Lower lobe of right lung (tissue), 2 donors: Measurements from ENCODE around the gene KIF6. TPM values are rescaled to one million over a fixed set of nuclear protein-coding genes. Genes with fewer than 3 reads are reported as not detected.
A peak's percentile ranks its signal among the peaks of the same experiment; 100 is the strongest.

Experiments used
- ATAC-seq, 2 donors: fragments of 200-7000 bp; cut with Tn5 transposase; one replicate each; pipeline ENCODE4 v1.9.1; 2020 to 2022; ENCODE audit warnings: mild to moderate bottlenecking in 2 of 2, moderate library complexity in 2 of 2
- DNase-seq: peaks from one replicate; pipeline ENCODE4 v3.0.0-alpha.2; 2020
- H3K27ac ChIP-seq: fragments of 200-600 bp; one replicate; pipeline ENCODE4 v1.8.0; 2022
- H3K27me3 ChIP-seq: fragments of 200-600 bp; one replicate; pipeline ENCODE4 v1.8.0; 2022; ENCODE audit warnings: low read depth
- H3K36me3 ChIP-seq: fragments of 200-600 bp; one replicate; pipeline ENCODE4 v1.8.0; 2022; ENCODE audit warnings: mild to moderate bottlenecking
- H3K4me1 ChIP-seq: fragments of 200-600 bp; one replicate; pipeline ENCODE4 v1.8.0; 2022
- H3K4me3 ChIP-seq: fragments of 200-600 bp; one replicate; pipeline ENCODE4 v1.8.0; 2022; ENCODE audit warnings: mild to moderate bottlenecking
- H3K9me3 ChIP-seq: fragments of 200-600 bp; one replicate; pipeline ENCODE4 v1.8.0; 2022
- intact Hi-C: fragments of 100-400 bp; cut with DNase I; formaldehyde crosslinking; loops from one replicate; pipeline ENCODE4 v1.11.0; 2022
- total RNA-seq: library from RNA; stranded (reverse); fragmentation: NEBNext Ultra II Directional; extraction: Animal tissue kit (Norgen Biotek cat#: 25700); gene quantifications from one replicate; pipeline ENCODE4 v1.2.1, GENCODE V29; 2021
- TF ChIP-seq, protein P1 (sequence below): fragments of 200-600 bp; IDR thresholded peaks from one replicate; pipeline ENCODE4 v1.8.0; 2022; ENCODE audit warnings: antibody characterized with exemption, mild to moderate bottlenecking
- donor health status: DM: no; HTN: yes; CAD: no; lungs with severe emphysema.

KIF6 gene
- total RNA-seq, 1 donor from 2014 or later = 2.5 TPM

GRCh38 chr6:39400026-39400425 lies 325.2 kb downstream of the KIF6 start:
- DNase-seq = no peak
- Histone ChIP-seq H3K27me3 (no peaks in the 10 kb centered on the region), H3K9me3 (no peaks in the 10 kb centered on the region), H3K27ac (no peak overlapping the region), H3K4me3 (no peak overlapping the region), H3K4me1 (no peaks in the 10 kb centered on the region), H3K36me3 (no peaks in the 10 kb centered on the region)
- ATAC-seq = no peak
- intact Hi-C loops = no loop called here
- TF ChIP-seq, protein P1, sequence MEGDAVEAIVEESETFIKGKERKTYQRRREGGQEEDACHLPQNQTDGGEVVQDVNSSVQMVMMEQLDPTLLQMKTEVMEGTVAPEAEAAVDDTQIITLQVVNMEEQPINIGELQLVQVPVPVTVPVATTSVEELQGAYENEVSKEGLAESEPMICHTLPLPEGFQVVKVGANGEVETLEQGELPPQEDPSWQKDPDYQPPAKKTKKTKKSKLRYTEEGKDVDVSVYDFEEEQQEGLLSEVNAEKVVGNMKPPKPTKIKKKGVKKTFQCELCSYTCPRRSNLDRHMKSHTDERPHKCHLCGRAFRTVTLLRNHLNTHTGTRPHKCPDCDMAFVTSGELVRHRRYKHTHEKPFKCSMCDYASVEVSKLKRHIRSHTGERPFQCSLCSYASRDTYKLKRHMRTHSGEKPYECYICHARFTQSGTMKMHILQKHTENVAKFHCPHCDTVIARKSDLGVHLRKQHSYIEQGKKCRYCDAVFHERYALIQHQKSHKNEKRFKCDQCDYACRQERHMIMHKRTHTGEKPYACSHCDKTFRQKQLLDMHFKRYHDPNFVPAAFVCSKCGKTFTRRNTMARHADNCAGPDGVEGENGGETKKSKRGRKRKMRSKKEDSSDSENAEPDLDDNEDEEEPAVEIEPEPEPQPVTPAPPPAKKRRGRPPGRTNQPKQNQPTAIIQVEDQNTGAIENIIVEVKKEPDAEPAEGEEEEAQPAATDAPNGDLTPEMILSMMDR = no peak

DNA sequence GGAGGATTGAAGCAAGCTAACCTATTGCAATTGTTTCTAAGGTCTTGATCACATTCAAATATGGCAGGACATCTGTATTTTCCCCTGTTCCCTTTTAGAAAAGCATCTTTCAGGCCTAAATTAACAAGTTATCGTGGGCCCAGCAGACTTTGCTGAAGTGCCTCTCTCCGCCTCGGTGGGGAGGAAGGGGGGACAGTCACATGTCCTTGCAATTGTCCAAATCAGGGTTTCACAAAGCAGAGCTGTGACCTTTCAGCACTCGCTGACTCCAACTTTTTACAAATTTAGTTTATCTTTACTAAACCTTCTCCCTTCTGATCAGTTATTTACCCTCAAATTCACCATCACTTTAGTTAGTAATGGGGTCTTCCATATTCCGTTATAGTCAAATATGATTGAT lies 328.4 kb downstream of the KIF6 start:
- Histone ChIP-seq H3K9me3 (no peaks in the 10 kb centered on the region), H3K36me3 (no peaks in the 10 kb centered on the region), H3K4me3 (no peak overlapping the region), H3K27me3 (no peaks in the 10 kb centered on the region), H3K4me1 (no peaks in the 10 kb centered on the region), H3K27ac (no peak overlapping the region)
- TF ChIP-seq, protein P1 = no peak
- DNase-seq = no peak
- no peak for ATAC-seq
- intact Hi-C loops = no loop called here

- Histone ChIP-seq H3K27me3 (no peaks in the 10 kb centered on the region), H3K4me1 (no peaks in the 10 kb centered on the region), H3K4me3 (no peak overlapping the region), H3K9me3 (no peaks in the 10 kb centered on the region), H3K27ac (no peak overlapping the region), H3K36me3 (no peaks in the 10 kb centered on the region)
- DNase-seq (no peak), ATAC-seq (no peak)
- TF ChIP-seq, protein P1 = no peak
- intact Hi-C loops = no loop called here
These were observed 332.1 kb downstream of the KIF6 start for GRCh38 chr6:39393075-39393474.

GRCh38 chr6:39391182-39391581 lies 334.0 kb downstream of the KIF6 start:
- no peak for DNase-seq
- Histone ChIP-seq H3K36me3 (no peaks in the 10 kb centered on the region), H3K9me3 (no peaks in the 10 kb centered on the region), H3K27me3 (no peaks in the 10 kb centered on the region), H3K27ac (no peak overlapping the region), H3K4me1 (no peaks in the 10 kb centered on the region), H3K4me3 (no peak overlapping the region)
- TF ChIP-seq, protein P1 = no peak
- ATAC-seq = no peak
- intact Hi-C loops = no loop called here

GRCh38 chr6:39389484-39389767 lies 335.8 kb downstream of the KIF6 start:
- no peaks in the 10 kb centered on the region for H3K36me3 ChIP-seq
- no peaks in the 10 kb centered on the region for H3K27me3 ChIP-seq
- TF ChIP-seq, protein P1 = no peak
- H3K4me3 ChIP-seq = no peak overlapping the region
- DNase-seq = no peak
- H3K27ac ChIP-seq = no peak overlapping the region
- intact Hi-C loops = no loop called here
- no peaks in the 10 kb centered on the region for H3K9me3 ChIP-seq
- H3K4me1 ChIP-seq = no peaks in the 10 kb centered on the region
- peak in 1 of 2 donors; percentile 36 for ATAC-seq
